Smooth muscle cell (in vitro differentiated cells): Measurements from ENCODE around the gene HDAC1. TPM values are rescaled to one million over a fixed set of nuclear protein-coding genes. Genes with fewer than 3 reads are reported as not detected.

Source experiments
- DNase-seq: peaks from one replicate; lab custom pipeline; 2025; ENCODE audit not compliant: unreplicated experiment; lab: John Stamatoyannopoulos, UW
- H2AFZ ChIP-seq: fragments of 200-600 bp; sonication (generic); 2 replicates; pipeline ENCODE4 v1.6.0; 2016; ENCODE audit warnings: antibody characterized with exemption, low read depth, mild to moderate bottlenecking
- H3F3A ChIP-seq: fragments of 200-600 bp; sonication (generic); 2 replicates; pipeline ENCODE4 v1.6.0; 2017; ENCODE audit warnings: antibody characterized with exemption, low read depth
- H3K27ac ChIP-seq: fragments of 200-600 bp; sonication (generic); 2 replicates; pipeline ENCODE4 v1.5.1; 2016; ENCODE audit warnings: low read depth, mild to moderate bottlenecking
- H3K27me3 ChIP-seq: fragments of 200-600 bp; sonication (generic); 2 replicates; pipeline ENCODE4 v1.6.1; 2016; ENCODE audit warnings: low read depth, mild to moderate bottlenecking
- H3K36me3 ChIP-seq: fragments of 200-600 bp; sonication (generic); 2 replicates; pipeline ENCODE4 v1.5.1; 2016; ENCODE audit warnings: low read depth
- H3K4me1 ChIP-seq: fragments of 200-600 bp; sonication (generic); 2 replicates; pipeline ENCODE4 v1.5.1; 2016; ENCODE audit warnings: low read depth
- H3K4me2 ChIP-seq: fragments of 200-600 bp; sonication (generic); 2 replicates; pipeline ENCODE4 v1.6.0; 2016; ENCODE audit warnings: mild to moderate bottlenecking
- H3K4me3 ChIP-seq: fragments of 200-600 bp; sonication (generic); 2 replicates; pipeline ENCODE4 v1.5.1; 2016; ENCODE audit warnings: mild to moderate bottlenecking
- H3K79me2 ChIP-seq: fragments of 200-600 bp; sonication (generic); 2 replicates; pipeline ENCODE4 v1.6.0; 2016; ENCODE audit warnings: low read depth, mild to moderate bottlenecking
- H3K9ac ChIP-seq: fragments of 200-600 bp; sonication (generic); 2 replicates; pipeline ENCODE4 v1.6.0; 2016; ENCODE audit warnings: low read depth
- H3K9me3 ChIP-seq: fragments of 200-600 bp; sonication (generic); replicated peaks from 2 replicates; pipeline ENCODE4 v1.5.1; 2016; ENCODE audit warnings: low read depth
- H4K20me1 ChIP-seq: fragments of 200-600 bp; sonication (generic); 2 replicates; pipeline ENCODE4 v1.6.0; 2016; ENCODE audit warnings: low read depth
- WGBS: methylation state at CpG from one replicate; pipeline ENCODE4 v1.1.7; 2016; ENCODE audit warnings: low lambda C conversion rate; 5-methylcytosine and 5-hydroxymethylcytosine counted together
- polyA plus RNA-seq: library from polyadenylated mRNA; unstranded; fragments of >200 nt; fragmentation: Nextera tagmentation; extraction: Ambion mirVana; gene quantifications from 2 replicates; pipeline ENCODE4 v1.2.1, GENCODE V29; 2016
- total RNA-seq: library from RNA; depleted of rRNA; stranded (reverse); fragments of >200 nt; gene quantifications from 2 replicates; pipeline ENCODE4 v1.2.3, GENCODE V29; 2014
- TF ChIP-seq, protein P1 (sequence below): fragments of 200-600 bp; sonication (generic); IDR thresholded peaks from 2 replicates; pipeline ENCODE4 v1.5.1; 2017; ENCODE audit warnings: borderline replicate concordance, mild to moderate bottlenecking, antibody characterized with exemption; ENCODE audit not compliant: insufficient read depth, poor library complexity, severe bottlenecking

Gene HDAC1
- total and polyA plus RNA-seq, 2 experiments from 2014 or later, result 29.3 to 48.8 TPM

DNA sequence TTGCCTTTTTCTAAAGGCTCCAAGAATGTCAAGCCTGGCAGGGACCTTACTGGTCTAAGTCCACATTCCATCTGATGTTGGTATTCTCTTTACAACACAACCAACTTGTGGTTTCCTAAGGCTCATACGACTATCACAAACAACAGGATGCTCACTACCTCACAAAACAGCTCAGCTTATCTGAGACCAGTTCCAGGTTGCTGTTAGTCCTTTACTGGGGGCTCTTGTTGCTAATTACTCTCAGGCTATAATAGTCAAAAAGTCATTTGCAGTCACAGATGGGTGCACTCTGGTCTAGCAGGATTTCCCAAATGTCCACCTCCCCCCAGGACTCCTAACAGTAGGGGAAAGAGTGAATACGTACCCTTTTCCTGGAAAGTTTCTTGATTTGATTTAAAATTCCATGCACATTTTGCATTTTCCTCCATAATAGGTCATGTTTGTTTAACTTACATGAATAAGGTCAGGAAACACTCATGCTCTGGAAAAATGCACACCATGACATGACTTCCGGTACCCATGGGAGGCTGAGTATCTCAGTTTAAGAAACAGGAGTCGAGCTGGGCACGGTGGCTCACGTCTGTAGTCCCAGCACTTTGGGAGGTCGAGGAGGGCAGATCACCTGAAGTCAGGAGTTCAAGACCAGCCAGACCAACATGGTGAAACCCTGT is 24.8 kb upstream of the HDAC1 start:
- Histone ChIP-seq H3F3A (no peaks in the 10 kb centered on the region), H3K9me3 (no peaks in the 10 kb centered on the region), H3K4me3 (no peak overlapping the region), H3K4me2 (no peak overlapping the region), H3K9ac (no peak overlapping the region), H3K27me3 (no peaks in the 10 kb centered on the region), H3K79me2 (no peaks in the 10 kb centered on the region), H4K20me1 (no peaks in the 10 kb centered on the region), H3K4me1 (no peaks in the 10 kb centered on the region), H3K27ac (no peak overlapping the region), H2AFZ (no peak overlapping the region), H3K36me3 (no peaks in the 10 kb centered on the region)
- DNase-seq, result no peak
- TF ChIP-seq, protein P1, sequence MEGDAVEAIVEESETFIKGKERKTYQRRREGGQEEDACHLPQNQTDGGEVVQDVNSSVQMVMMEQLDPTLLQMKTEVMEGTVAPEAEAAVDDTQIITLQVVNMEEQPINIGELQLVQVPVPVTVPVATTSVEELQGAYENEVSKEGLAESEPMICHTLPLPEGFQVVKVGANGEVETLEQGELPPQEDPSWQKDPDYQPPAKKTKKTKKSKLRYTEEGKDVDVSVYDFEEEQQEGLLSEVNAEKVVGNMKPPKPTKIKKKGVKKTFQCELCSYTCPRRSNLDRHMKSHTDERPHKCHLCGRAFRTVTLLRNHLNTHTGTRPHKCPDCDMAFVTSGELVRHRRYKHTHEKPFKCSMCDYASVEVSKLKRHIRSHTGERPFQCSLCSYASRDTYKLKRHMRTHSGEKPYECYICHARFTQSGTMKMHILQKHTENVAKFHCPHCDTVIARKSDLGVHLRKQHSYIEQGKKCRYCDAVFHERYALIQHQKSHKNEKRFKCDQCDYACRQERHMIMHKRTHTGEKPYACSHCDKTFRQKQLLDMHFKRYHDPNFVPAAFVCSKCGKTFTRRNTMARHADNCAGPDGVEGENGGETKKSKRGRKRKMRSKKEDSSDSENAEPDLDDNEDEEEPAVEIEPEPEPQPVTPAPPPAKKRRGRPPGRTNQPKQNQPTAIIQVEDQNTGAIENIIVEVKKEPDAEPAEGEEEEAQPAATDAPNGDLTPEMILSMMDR, result no peak
- WGBS, result 80% methylated on average over 7 of the region's 7 CpGs

DNA sequence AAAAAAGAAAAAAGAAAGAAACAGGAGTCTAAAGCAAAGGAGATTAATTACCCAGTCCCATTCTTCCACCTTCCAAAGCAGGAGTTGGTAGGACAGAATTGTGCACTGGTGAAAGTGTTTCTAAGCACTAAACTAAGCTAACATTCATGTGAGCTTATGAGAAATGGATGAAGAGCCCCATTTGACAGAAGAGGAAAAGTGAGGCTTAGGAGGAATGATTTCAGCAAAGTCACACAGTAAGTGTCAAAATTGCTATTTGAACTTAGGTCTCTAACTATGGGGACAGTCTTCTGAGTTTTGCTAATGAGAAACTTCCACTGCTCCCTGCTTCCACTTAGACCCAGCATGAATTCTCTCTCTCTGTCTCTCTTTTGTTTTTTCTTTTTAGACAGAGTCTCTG is 22.1 kb upstream of the HDAC1 start:
- TF ChIP-seq, protein P1, result no peak
- Histone ChIP-seq H3F3A (no peaks in the 10 kb centered on the region), H3K9ac (no peak overlapping the region), H4K20me1 (no peaks in the 10 kb centered on the region), H3K4me2 (no peak overlapping the region), H3K9me3 (no peaks in the 10 kb centered on the region), H3K36me3 (no peaks in the 10 kb centered on the region), H2AFZ (no peak overlapping the region), H3K27me3 (no peaks in the 10 kb centered on the region), H3K27ac (no peak overlapping the region), H3K4me1 (peaks cover 5% of the 10 kb centered on the region), H3K4me3 (no peak overlapping the region), H3K79me2 (no peaks in the 10 kb centered on the region)
- DNase-seq, result no peak

DNA sequence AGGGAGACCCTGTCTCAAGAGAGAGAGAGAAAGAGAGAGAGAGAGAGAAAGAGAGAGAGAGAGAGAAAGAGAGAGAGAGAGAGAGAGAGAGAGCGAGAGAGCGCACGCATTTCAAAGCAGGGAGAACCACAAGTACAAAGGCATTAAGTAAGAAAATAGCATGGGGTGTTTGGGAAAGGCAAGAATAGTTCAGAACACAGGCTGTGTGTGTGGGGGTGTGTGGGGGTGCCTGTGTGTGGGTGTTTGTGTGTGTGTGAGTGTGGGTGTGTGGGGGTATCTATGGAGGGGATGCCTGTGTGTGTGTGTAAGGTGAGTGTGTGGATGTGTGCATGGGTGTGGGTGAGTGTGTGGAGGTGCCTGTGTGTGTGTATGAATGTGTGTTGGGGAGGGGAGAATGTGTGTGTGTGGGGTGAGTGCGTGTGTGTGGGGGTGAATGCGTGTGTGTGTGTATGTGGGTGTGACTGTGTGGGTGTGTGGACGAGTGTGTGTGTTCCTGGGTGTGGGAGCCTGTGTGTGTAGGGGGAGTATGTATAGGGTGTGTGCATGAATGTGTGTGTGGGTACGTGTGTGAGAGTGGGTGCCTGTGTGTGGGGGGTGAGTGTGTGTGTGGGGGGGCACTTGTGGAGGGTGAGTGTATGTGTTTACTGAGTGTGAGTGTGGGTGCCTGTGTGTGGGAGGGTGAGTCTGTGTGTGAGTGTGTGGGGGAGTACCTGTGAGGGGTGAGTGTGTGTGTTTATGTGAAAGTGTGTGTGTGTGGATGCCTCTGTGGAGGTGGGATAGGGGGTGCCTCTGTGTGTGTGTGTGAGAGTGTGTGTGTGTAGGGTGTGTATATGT is 19.1 kb upstream of the HDAC1 start:
- 88% methylated on average over 5 of the region's 7 CpGs for WGBS
- no peak overlapping the region for H2AFZ ChIP-seq
- H3K36me3 ChIP-seq, result no peaks in the 10 kb centered on the region
- peaks cover 5% of the 10 kb centered on the region for H3K4me1 ChIP-seq
- no peak overlapping the region for H3K27ac ChIP-seq
- no peaks in the 10 kb centered on the region for H4K20me1 ChIP-seq
- H3K4me3 ChIP-seq, result no peak overlapping the region
- H3K27me3 ChIP-seq, result no peaks in the 10 kb centered on the region
- DNase-seq, result no peak
- no peak overlapping the region for H3K9ac ChIP-seq
- no peaks in the 10 kb centered on the region for H3K9me3 ChIP-seq
- no peak overlapping the region for H3K4me2 ChIP-seq
- TF ChIP-seq, protein P1, result no peak
- no peaks in the 10 kb centered on the region for H3K79me2 ChIP-seq
- no peaks in the 10 kb centered on the region for H3F3A ChIP-seq
